Thyroid gland (tissue), 4 donors: Measurements from ENCODE around the gene TMEM270.

Experiments
- CTCF ChIP-seq, 6 experiments: fragments of 200-600 bp in 3 of 6; fragments of 450-650 bp in 3 of 6; sonication (generic) in 3 of 6; IDR thresholded peaks; one replicate each; pipeline ENCODE4 v1.5.1; 2016 to 2019; ENCODE audit warnings: antibody characterized with exemption in 6 of 6, mild to moderate bottlenecking in 2 of 6, inconsistent platforms in 1 of 6, moderate library complexity in 1 of 6
- POLR2A ChIP-seq, 2 donors: fragments of 450-650 bp; IDR thresholded peaks; one replicate each; pipeline ENCODE4 v1.6.1; 2017; ENCODE audit warnings: antibody characterized with exemption in 2 of 2, mild to moderate bottlenecking in 2 of 2, moderate library complexity in 1 of 2

GRCh38 chr7:73870041-73870492 is 9.1 kb downstream of the TMEM270 start:
- TF ChIP-seq CTCF (IDR thresholded peaks at IDR 0.05) (no peak), POLR2A (IDR thresholded peaks at IDR 0.05) (no peak)
